ENCODE results near the gene ADCY2.

- TF ChIP-seq, protein P1, sequence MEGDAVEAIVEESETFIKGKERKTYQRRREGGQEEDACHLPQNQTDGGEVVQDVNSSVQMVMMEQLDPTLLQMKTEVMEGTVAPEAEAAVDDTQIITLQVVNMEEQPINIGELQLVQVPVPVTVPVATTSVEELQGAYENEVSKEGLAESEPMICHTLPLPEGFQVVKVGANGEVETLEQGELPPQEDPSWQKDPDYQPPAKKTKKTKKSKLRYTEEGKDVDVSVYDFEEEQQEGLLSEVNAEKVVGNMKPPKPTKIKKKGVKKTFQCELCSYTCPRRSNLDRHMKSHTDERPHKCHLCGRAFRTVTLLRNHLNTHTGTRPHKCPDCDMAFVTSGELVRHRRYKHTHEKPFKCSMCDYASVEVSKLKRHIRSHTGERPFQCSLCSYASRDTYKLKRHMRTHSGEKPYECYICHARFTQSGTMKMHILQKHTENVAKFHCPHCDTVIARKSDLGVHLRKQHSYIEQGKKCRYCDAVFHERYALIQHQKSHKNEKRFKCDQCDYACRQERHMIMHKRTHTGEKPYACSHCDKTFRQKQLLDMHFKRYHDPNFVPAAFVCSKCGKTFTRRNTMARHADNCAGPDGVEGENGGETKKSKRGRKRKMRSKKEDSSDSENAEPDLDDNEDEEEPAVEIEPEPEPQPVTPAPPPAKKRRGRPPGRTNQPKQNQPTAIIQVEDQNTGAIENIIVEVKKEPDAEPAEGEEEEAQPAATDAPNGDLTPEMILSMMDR (conservative IDR thresholded peaks at IDR 0.05; ENCODE audit: low read depth, low read length) = no peak
- no peak for TF ChIP-seq EZH2 (IDR thresholded peaks at IDR 0.05; ENCODE audit: borderline replicate concordance, low read depth, low read length, poor library complexity, severe bottlenecking)
Measured at GRCh38 chr5:7747728-7748127, 351.8 kb downstream of the ADCY2 start.
